HG03571 (cell line): ENCODE measurements around the gene PTPRN2.
"Not testable (repeated sequence)": the region's sequence is repeated elsewhere in the genome, so short reads cannot be mapped to it uniquely, and the experiment has no call there.

Source experiments
- ATAC-seq: cut with Tn5 transposase; IDR thresholded peaks from one replicate; pipeline ENCODE4 v1.9.1; 2021; ENCODE audit not compliant: unreplicated experiment

The PTPRN2 gene

GRCh38 chr7:157903710-157904109, 683.9 kb downstream of the PTPRN2 start:
- no peak for ATAC-seq

GRCh38 chr7:157903296-157903695, 684.3 kb downstream of the PTPRN2 start:
- ATAC-seq = no peak

- not testable (repeated sequence) for ATAC-seq
Measured at GRCh38 chr7:157901816-157902610, 685.6 kb downstream of the PTPRN2 start.

GRCh38 chr7:157901166-157901565, 686.5 kb downstream of the PTPRN2 start:
- ATAC-seq = no peak

GRCh38 chr7:157900556-157900955, 687.1 kb downstream of the PTPRN2 start:
- no peak for ATAC-seq

GRCh38 chr7:157900011-157900410, 687.6 kb downstream of the PTPRN2 start:
- no peak for ATAC-seq

GRCh38 chr7:157898802-157899505, 688.7 kb downstream of the PTPRN2 start:
- no peak for ATAC-seq

- ATAC-seq = no peak
Measured at GRCh38 chr7:157898261-157898660, 689.4 kb downstream of the PTPRN2 start.

- no peak for ATAC-seq
Measured at GRCh38 chr7:157897681-157898080, 689.9 kb downstream of the PTPRN2 start.

- no peak for ATAC-seq
Measured at GRCh38 chr7:157896774-157897555, 690.7 kb downstream of the PTPRN2 start.

GRCh38 chr7:157896376-157896675, 691.3 kb downstream of the PTPRN2 start:
- not testable (repeated sequence) for ATAC-seq

GRCh38 chr7:157895520-157896375, 691.9 kb downstream of the PTPRN2 start:
- ATAC-seq = no peak

- ATAC-seq = not testable (repeated sequence)
Measured at GRCh38 chr7:157895098-157895497, 692.5 kb downstream of the PTPRN2 start.

- ATAC-seq = no peak
Measured at GRCh38 chr7:157893535-157894044, 694.0 kb downstream of the PTPRN2 start.

GRCh38 chr7:157892751-157893523, 694.7 kb downstream of the PTPRN2 start:
- no peak for ATAC-seq

- ATAC-seq = no peak
Measured at GRCh38 chr7:157890921-157891401, 696.7 kb downstream of the PTPRN2 start.

GRCh38 chr7:157889480-157889879, 698.1 kb downstream of the PTPRN2 start:
- ATAC-seq = no peak

- no peak for ATAC-seq
Measured at GRCh38 chr7:157888579-157888978, 699.0 kb downstream of the PTPRN2 start.

GRCh38 chr7:157887400-157887799, 700.2 kb downstream of the PTPRN2 start:
- no peak for ATAC-seq

- no peak for ATAC-seq
Measured at GRCh38 chr7:157886711-157887110, 700.9 kb downstream of the PTPRN2 start.
